Mesothelial cell of epicardium (in vitro differentiated cells): ENCODE measurements around the gene ALDH1A2. TPM values are rescaled to one million over a fixed set of nuclear protein-coding genes. Genes with fewer than 3 reads are reported as not detected.
"Not testable (repeated sequence)": the region's sequence is repeated elsewhere in the genome, so short reads cannot be mapped to it uniquely, and the experiment has no call there.

Source experiments
- DNase-seq, 2 experiments: peaks; one replicate each; pipeline ENCODE4 v3.0.0; 2021; ENCODE audit warnings: low spot score in 2 of 2; ENCODE audit not compliant: unreplicated experiment in 2 of 2
- H3K27ac Mint-ChIP-seq: 2 replicates; pipeline ENCODE4 v1.8.0; 2021; ENCODE audit warnings: mixed read lengths
- H3K27me3 Mint-ChIP-seq: 2 replicates; pipeline ENCODE4 v1.8.0; 2021; ENCODE audit warnings: low read depth, mixed read lengths
- H3K36me3 Mint-ChIP-seq: 2 replicates; pipeline ENCODE4 v1.8.0; 2021; ENCODE audit warnings: mixed read lengths
- H3K4me1 Mint-ChIP-seq: 2 replicates; pipeline ENCODE4 v1.8.0; 2021; ENCODE audit warnings: mixed read lengths
- H3K4me3 Mint-ChIP-seq: 2 replicates; pipeline ENCODE4 v1.8.0; 2021; ENCODE audit warnings: mild to moderate bottlenecking, moderate library complexity, mixed read lengths
- H3K9me3 Mint-ChIP-seq: 2 replicates; pipeline ENCODE4 v1.8.0; 2021; ENCODE audit warnings: mixed read lengths
- CTCF ChIP-seq: fragments of 200-600 bp; sonication (generic); IDR thresholded peaks from one replicate; pipeline ENCODE4 v1.5.0; 2021; ENCODE audit warnings: antibody characterized with exemption; ENCODE audit not compliant: unreplicated experiment
- total RNA-seq: library from RNA; stranded (reverse); gene quantifications from 3 replicates; pipeline ENCODE4 v1.2.1, GENCODE V29; 2021

The ALDH1A2 gene
- total RNA-seq, 1 donor from 2014 or later, result 26.2 TPM

GRCh38 chr15:58002338-58003126, 63.0 kb downstream of the ALDH1A2 start:
- Mint-ChIP-seq H3K36me3 (peaks cover 24% of the 10 kb centered on the region), H3K27ac (no peak overlapping the region), H3K4me1 (no peaks in the 10 kb centered on the region), H3K9me3 (peaks cover 37% of the 10 kb centered on the region), H3K4me3 (no peak overlapping the region), H3K27me3 (peaks cover 49% of the 10 kb centered on the region)
- TF ChIP-seq CTCF, result no peak
- DNase-seq, result no peak

- not testable (repeated sequence) for H3K27ac Mint-ChIP-seq
- H3K36me3 Mint-ChIP-seq, result peaks cover 12% of the 10 kb centered on the region
- H3K9me3 Mint-ChIP-seq, result peaks cover 16% of the 10 kb centered on the region
Measured at GRCh38 chr15:57999699-58000098, 65.8 kb downstream of the ALDH1A2 start.

GRCh38 chr15:57996561-57996960, 69.0 kb downstream of the ALDH1A2 start:
- Mint-ChIP-seq H3K9me3 (peaks cover 16% of the 10 kb centered on the region), H3K36me3 (peaks cover 12% of the 10 kb centered on the region), H3K27ac (no peak overlapping the region), H3K4me1 (peaks cover 27% of the 10 kb centered on the region), H3K4me3 (no peak overlapping the region), H3K27me3 (peaks cover 31% of the 10 kb centered on the region)
- DNase-seq, result no peak
- TF ChIP-seq CTCF, result no peak

More at GRCh38 chr15:57999699-58000098, 65.8 kb downstream of the ALDH1A2 start:
- DNase-seq, H3K4me3 Mint-ChIP-seq: not testable (repeated sequence)
- Mint-ChIP-seq H3K27me3 (peaks cover 49% of the 10 kb centered on the region), H3K4me1 (peaks cover 13% of the 10 kb centered on the region)

GRCh38 chr15:57994221-57995049, 71.1 kb downstream of the ALDH1A2 start:
- DNase-seq, result no peak
- peaks cover 27% of the 10 kb centered on the region for H3K4me1 Mint-ChIP-seq
- no peak overlapping the region for H3K4me3 Mint-ChIP-seq
- TF ChIP-seq CTCF, result no peak
- peaks cover 11% of the 10 kb centered on the region for H3K9me3 Mint-ChIP-seq
- peaks cover 8% of the 10 kb centered on the region for H3K36me3 Mint-ChIP-seq
- H3K27me3 Mint-ChIP-seq, result peaks cover 21% of the 10 kb centered on the region
- peak overlapping the region; percentile 1 for H3K27ac Mint-ChIP-seq

- TF ChIP-seq CTCF, result no peak
- peaks cover 2% of the 10 kb centered on the region for H3K36me3 Mint-ChIP-seq
- peaks cover 4% of the 10 kb centered on the region for H3K9me3 Mint-ChIP-seq
- H3K27me3 Mint-ChIP-seq, result peaks cover 14% of the 10 kb centered on the region
- no peak for DNase-seq
- peaks cover 27% of the 10 kb centered on the region for H3K4me1 Mint-ChIP-seq
- H3K27ac Mint-ChIP-seq, result no peak overlapping the region
- no peak overlapping the region for H3K4me3 Mint-ChIP-seq
Measured at GRCh38 chr15:57993409-57994145, 71.9 kb downstream of the ALDH1A2 start.
